Body of pancreas (tissue), 4 donors: Measurements from ENCODE around the gene CHRD.

ENCODE experiments used
- CTCF ChIP-seq, 7 experiments: fragments of 450-650 bp in 4 of 7; fragments of 200-600 bp in 3 of 7; sonication (generic) in 3 of 7; IDR thresholded peaks; one replicate each; pipeline ENCODE4 v1.5.1; 2016 to 2019; ENCODE audit warnings: antibody characterized with exemption in 7 of 7
- POLR2A ChIP-seq, 3 donors: fragments of 450-650 bp; IDR thresholded peaks; one replicate each; pipeline ENCODE4 v1.6.1; 2016; ENCODE audit warnings: antibody characterized with exemption in 3 of 3, mild to moderate bottlenecking in 2 of 3

GRCh38 chr3:184344579-184345316, 35.1 kb upstream of the CHRD start:
- TF ChIP-seq CTCF (IDR thresholded peaks at IDR 0.05) (no peak), POLR2A (IDR thresholded peaks at IDR 0.05) (no peak)
